Fibroblast of gingiva (primary cell): ENCODE measurements around the gene TATDN3.
"Not testable (repeated sequence)": the region's sequence is repeated elsewhere in the genome, so short reads cannot be mapped to it uniquely, and the experiment has no call there.

Experiments
- DNase-seq: peaks from one replicate; pipeline ENCODE4 v3.0.0-alpha.2; 2011; ENCODE audit warnings: low read depth

Gene TATDN3, protein sequence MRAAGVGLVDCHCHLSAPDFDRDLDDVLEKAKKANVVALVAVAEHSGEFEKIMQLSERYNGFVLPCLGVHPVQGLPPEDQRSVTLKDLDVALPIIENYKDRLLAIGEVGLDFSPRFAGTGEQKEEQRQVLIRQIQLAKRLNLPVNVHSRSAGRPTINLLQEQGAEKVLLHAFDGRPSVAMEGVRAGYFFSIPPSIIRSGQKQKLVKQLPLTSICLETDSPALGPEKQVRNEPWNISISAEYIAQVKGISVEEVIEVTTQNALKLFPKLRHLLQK

DNA sequence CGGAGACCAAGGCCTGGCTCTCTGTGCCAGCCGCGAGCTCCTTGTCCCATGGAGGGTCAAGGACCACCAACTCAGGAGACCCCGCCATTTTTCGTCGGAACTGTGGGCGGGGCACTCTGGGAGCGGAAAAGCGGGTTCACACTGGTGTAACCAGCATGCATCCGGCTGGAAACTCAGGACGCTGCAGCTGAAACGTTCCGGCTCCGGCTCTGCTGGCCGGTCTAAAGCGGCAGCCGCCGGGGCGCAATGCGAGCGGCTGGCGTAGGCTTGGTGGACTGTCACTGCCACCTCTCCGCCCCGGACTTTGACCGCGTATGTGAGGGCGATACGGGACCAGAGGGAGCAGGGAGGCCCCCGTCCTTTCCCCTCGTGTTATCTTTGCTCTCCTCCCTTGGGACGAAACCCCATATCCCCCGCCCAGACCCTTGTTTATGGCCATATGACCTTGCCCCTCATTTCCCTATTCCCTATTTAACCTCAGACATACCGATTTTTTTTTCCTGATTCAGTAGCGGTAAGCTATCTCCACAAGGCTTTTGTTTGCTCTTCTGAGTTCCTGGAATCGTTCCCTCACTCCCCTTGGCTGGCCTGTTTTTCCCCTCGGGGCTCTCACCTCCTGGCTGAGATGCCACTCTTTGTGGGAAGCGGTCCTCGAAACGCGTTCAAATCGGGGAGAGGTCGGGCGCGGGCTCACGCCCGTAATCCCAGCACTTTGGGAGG is at the start of gene TATDN3, which contains the start of gene NSL1:
TATDN3 (plus strand) TSS at position 219 of the 720 bp plus-strand sequence; CDS start at position 247, 28 bp downstream.
NSL1 (minus strand) TSS at position 102 of the 720 bp plus-strand sequence; CDS start at position 88, 14 bp downstream.
- peak; percentile 94 for DNase-seq

DNA sequence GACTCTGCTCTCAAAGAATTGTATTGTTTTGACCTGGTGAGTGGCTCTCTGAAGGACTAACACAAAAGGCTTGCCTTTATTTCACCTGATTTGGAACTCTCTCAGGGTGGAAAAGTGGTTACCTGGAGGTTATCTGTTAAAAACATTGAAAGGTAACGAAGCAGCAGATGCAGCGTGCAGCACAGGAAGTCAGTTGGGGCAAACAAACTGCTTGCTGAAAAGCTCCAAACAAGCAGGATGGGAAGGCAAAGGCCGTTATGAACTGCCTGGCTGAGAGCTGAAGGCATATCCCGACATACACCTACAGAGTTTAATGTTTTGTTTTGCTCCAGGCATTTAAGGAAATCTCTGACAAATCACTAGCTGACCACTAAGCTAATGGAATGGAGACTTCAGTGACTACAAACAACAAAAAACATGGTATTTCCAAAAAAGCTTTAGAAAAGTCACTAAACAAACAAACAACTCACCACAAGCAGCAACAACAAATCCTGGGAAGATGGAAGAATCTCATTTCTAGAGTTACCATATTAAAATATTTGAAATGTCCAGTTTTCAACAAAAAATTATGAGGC is 47.7 kb upstream of the TATDN3 start:
- DNase-seq: no peak

DNA sequence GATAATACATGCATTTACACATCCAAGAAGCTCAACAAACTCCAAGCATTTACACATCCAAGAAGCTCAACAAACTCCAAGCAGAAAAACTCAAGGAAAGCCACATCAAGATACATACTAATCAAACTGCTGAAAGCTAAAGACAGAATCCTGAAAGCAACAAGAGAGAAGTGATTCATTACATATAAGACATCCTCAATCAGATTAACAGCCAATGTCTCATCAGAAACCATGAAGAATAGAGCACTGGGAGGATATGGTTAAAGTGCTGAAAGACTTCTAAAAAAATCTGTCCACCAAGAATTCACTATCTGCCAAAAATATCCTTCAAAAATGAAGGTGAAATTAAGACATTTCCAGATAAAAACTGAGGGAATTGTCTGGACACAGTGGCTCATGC is 46.4 kb upstream of the TATDN3 start:
- no peak for DNase-seq

DNA sequence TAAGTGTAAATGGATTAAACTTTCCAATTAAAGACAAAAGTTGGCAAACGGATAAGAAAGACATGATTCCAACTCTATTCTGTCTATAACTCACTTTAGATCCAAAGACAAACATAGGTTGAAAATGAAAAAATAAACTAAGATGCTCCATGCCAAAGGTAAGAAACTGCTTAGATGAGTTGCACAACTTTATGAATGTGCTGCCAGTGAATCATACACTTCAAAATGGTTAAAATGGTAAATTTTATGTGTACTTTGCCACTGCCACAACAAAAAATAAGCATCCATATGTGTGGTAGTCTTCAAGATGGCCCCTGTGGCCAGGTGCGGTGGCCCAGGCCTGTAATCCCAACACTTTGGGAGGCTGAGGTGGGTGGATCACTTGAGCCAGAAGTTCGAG is 45.1 kb upstream of the TATDN3 start:
- no peak for DNase-seq

DNA sequence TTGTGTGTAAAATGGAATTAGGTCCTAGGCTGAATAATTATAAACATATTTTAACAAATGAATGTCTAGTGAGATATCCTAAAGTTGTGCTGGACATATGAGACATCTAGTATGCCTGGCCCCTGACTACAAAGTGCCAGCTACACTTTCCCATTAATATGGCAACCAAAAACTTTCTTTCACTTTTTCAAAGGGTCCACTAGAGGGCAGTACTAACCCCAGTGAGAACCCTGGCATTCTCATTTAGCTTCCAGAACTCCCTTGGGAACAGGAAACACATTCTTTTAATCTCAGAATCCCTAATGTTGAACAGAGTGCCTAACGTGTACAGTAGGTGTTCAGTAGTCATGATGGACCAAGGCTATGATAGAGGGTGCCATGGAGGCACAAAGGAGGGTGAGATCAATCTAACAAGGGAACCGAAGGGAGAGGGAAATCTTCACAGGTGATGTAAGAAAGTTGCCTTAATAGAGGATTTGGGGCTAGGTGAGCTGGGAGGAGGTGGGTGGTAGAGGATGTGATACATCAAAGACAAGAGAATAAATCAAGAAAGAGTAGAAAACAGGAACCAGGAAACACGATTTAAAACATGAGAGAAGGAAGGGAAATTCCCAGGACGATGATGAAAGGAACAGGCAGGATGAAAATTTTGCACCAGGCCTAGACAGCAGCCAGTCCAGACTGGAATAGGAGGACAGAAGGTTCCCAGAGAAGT is 41.7 kb upstream of the TATDN3 start:
- peak; percentile 67 for DNase-seq

DNA sequence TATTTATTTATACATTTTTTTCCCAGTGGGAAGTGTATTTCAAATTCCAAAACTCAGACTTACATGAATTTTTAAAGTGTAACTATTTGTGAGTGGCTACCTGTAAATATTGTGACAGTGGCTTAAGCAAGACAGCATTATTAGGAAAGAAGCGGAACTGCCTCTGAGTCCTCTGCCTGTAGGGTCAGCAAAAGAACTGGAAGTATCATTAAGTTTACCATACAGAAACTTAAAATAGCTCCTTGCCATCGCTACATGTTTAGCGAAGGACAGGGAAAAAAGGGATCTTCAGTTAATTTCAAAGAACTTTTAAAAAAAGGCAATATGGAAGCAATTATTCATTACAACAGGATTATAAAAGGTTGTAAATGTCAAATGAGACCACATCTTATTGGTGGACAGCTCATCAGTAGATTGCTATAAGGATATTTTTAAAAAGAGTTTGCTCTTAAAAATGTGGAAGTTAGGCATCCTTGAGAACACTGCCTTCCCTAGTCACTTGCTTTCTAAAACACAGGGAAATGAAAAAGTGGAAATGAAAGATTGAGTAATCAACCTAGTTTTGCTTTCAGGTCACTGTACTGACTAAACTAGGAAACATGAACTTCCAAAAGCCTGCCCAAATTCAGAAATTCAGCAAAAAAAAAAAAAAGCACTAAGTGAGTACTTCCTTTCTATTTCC is 39.3 kb upstream of the TATDN3 start:
- peak; percentile 55 for DNase-seq

DNA sequence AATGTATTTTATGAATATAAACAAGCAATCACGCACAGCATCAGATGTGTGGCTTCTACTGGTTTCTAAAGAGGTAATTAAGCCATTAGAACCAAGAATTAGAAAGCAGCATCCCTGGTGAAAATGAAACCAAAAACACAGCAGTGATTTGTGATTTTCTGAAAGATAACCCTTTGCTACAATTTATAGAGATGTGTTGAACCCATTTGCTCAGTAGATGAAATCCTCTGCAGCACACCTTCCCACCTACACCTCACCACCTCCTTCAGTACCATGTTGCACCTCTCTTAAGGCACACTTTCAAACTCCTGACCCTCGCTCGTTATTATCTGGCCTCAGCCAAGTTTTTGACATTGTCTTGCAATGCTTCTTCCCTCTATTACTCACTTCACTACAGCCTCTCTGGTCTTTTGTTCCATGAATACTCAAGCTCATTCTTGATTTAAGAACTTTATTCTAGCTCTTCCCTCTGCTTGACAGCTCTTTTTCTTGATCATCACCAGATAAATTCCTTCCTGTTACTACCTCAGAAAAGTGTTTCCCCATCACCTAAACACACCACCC is 38.7 kb upstream of the TATDN3 start:
- no peak for DNase-seq

DNA sequence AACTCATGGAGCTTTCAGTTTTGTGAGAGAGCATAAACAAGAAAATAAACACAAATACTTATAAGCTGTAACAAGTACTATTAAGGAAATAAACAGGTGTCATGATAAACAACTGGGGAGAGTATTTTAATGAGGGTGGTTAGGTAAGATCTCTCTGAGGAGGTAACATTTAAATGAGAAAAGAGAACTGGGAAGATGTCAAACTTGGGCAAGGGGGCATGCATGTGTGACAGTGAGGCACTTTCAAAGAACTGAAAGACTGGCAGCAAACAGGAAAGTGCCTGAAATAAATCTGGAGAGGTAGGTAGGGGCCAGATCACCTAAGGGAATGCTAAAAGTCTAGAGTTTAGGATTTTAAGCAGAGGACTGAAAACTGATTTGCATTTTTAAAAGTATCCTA is 37.9 kb upstream of the TATDN3 start:
- no peak for DNase-seq

DNA sequence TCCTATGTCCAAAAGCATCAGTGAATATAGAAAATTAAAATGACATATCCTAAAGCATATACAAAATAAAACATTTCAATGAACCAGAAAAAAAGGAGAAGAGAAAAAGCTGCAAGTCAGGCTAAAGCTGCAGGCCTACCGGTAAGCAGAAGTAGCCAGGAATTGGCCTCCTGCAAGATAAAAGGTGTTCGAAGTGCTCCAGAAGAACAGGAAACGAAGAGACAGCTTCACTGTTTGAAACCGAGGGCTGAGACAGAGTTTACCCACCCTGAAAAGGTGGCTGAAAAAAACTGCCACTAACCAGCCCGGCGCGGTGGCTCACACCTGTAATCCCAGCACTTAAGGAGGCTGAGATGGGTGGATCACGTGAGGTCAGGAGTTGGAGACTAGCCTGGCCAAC is 37.5 kb upstream of the TATDN3 start:
- no peak for DNase-seq

DNA sequence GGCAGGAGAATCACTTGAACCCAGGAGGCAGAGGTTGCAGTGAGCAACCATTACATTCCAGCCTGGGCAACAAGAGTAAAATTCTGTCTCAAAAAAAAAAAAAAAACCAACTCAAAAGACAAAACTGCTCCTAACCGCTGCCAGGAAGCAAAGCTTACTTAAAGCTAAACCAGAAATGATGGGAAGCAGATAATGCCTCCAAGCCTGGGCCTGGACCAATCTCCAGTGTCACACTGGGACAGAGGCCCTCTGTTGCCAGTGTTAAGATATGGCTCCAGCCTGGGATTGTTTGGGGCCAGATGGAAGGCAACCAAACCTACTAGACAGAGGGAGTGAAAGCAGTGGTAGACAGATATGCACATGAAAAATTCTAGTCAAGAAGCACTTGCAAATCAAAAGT is 37.0 kb upstream of the TATDN3 start:
- DNase-seq: no peak

DNA sequence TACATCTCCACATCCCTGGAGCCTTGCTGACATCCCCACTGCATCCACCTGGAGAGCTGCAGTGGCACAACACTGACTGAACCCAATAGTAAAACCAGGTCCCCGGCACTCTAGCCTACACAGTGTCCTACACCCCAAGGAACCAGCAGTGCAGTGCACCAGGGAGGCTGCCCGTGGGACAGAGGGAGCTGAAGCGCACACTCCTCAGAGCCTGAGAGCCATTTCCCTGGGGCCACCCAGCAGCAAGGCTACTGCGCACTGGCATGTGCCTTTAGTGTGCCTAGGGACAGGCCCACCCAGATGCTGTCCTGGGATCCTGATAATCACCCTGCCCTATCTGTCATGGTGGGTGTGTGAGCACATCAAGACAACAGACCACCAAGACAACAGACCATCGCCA is 32.0 kb upstream of the TATDN3 start:
- no peak for DNase-seq

DNA sequence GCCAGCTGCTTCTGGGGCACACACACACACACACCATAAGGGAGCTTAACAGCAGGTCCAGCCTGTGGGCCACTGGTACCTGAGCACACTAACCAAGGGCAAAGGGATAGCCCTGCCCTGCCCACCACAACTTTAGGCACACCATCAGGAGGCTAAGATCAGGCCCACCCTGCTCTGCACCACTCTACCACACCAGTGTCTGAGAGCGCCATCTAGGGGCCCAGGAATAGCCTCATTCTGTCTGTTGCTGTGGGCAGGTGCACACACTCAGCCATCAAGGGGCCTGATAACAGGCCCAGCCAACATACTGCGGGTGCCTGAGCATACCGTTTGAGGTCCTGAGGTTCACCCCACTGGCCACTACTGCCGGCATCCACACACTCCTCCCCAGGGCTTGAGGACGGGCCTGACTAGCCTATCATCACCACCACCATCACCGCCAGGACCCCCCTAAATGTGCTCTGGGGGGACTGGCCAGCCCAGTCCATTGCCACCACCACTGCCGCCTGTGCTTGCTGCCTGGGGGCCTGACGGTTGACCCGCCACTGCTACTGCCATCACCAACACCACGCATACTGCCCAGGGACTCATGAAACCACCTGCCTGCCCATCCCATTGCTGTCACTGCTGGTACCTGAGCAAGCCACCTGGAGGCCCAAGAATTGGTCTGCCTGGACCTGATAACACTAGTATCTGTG is 31.4 kb upstream of the TATDN3 start:
- peak; percentile 3 for DNase-seq

DNA sequence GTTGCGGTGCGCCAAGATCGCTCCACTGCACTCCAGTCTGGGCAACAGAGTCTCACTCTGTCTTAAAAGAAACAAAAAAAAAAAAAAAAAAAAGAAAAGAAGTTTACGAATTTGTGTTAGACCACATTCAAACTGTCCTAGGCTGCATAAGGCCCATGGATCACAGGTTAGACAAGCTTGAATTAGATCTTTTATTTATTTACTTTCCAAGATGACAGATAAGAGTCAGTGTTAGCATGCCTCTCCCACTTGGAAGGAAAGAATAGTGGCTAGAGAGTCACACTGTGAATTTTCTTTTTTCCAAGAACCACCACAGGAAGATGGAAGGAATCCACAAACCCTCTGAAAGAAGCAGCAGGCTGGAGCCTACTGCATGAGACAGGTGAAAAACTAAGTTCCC is 29.5 kb upstream of the TATDN3 start:
- no peak for DNase-seq

DNA sequence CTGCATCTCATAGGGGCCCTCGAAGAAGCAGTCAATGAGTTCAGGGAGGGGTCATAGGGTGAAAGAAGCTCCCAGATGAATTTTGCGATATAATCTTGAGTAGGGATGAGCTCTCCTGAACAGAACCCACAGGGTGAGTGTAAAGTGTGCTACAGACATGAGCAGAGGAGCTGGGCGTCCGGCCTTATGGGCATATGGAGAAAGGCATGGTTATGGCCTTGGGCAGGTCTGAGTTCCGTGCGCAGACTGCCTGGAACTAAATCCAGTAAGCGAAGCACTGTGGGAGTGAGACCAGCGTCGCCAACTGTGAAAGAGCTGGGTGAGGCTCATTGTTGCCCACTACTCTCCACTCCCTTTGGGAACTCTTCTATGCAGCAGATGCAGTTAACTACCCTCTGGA is 28.9 kb upstream of the TATDN3 start:
- DNase-seq: no peak

DNA sequence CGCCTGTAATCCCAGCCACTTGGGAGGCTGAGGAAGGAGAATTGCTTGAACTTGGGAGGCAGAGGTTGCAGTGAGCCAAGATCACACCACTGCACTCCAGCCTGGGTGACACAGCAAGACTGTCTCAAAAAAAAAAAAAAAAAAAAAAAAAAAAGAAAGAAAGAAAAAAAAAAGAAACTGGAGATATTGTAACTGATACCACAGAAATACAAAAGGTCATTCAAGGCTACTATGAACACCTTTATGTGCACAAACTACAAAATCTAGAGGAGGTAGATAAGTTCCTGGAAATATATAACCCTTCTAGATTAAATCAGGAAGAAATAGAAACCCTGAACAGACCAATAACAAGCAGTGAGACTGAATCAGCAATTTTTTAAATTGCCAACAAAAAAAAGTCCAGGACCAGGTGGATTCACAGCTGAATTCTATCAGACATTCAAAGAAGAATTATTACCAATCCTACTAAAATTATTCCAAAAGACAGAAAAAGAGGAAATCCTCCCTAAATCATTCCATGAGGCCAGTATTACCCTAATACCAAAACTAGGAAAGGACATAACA is 26.9 kb upstream of the TATDN3 start:
- DNase-seq: not testable (repeated sequence)

DNA sequence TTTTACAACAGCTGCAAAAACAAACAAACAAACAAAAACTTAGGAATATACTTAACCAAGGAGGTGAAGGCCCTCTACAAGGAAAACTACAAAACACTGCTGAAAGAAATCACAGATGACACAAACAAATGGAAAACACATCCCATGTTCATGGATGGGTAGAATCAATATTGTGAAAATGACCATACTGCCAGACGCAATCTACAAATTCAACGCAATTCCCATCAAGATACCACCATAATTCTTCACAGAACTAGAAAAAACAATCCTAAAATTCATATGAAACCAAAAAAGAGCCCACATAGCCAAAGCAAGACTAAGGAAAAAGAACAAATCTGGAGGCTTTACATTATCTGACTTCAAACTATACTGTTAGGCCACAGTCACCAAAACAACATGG is 24.9 kb upstream of the TATDN3 start:
- not testable (repeated sequence) for DNase-seq

DNA sequence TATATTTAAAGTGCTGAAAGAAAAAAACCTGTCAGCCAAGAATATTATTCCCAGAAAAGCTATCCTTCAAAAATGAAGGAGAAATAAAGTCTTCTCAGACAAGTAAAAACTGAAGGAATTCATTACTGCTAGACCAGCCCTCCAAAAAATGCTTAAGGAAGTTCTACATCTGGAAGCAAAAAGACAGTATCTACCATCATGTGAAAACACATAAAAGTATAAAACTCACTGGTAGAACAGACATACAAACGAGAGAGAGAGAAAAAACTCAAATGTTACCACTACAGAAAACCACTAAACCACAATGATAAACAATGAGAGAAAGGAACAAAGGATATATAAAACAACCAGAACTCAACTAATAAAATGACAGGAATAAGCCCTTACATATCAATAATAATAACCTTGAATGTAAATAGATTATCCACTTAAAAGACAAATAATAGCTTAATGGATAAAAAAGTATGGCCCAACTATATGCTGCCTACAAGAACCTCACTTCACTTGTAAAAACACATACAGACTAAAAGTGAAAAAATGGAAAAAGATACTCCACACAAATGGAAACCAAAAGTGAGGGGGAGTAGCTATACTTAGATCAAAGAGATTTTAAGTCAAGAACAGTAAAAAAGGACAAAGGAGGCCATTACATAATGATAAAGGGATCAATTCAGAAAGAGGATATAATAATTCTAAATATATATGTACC is 22.1 kb upstream of the TATDN3 start:
- no peak for DNase-seq

DNA sequence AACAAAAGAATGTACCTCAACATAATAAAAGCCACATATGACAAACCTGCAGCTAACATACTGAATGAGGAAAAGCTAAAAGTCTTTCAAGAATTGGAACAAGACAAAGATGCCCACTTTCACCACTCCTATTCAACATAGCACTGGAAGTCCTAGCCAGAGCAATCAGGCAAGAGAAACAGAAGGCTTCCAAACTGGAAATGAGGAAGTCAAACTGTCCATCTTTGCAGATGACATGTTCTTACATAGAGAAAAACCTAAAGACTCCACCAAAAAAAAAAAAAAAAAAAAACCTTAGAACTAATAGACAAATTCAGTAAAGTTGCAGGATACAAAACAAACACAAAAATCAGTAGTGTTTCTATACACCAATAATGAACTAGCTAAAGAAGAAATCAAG is 20.4 kb upstream of the TATDN3 start:
- DNase-seq: no peak

DNA sequence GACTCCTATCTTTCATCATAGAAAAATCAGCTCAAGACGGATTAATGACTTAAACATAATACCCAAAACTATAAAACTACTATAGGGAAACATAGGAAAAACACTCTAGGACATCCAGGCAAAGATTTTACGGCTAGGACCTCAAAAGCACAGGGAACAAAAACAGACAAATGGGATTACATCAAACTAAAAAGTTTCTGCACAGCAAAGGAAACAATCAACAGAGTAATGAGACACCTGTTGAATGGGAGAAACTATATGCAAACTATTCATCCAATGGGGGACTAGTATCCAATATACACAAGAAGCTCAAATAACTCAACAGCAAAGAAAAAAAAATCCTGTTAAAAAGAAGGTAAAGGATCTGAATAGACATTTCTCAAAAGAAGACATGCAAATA is 18.7 kb upstream of the TATDN3 start:
- DNase-seq: no peak

DNA sequence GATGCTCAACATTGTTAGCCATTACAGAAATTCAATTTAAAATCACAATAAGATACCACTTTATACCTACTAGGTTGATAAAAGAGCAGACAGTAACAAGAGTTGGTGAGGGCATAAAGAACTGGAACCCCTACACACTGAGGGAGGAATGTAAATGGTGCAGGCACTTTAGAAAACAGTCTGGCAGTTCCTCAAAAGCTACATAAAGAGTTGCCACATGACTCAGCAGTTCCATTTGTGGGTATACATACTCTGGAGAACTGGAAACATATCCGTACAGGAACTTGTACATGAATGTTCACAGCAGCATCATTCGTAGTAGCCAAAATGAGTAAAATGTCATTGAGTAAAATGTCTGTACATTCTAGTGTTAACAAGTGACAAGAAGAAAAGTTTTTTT is 17.1 kb upstream of the TATDN3 start:
- DNase-seq: peak; percentile 23
